ENCODE data around the gene ZNF516. TPM values are rescaled to one million over a fixed set of nuclear protein-coding genes. Genes with fewer than 3 reads are reported as not detected.
A peak's percentile ranks its signal among the peaks of the same experiment; 100 is the strongest.

The ZNF516 gene
- polyA plus RNA-seq, 1 donor, result 53.3 TPM

- DNase-seq, result no peak
These were observed 12.9 kb upstream of the ZNF516 start for GRCh38 chr18:76507830-76508385.

- DNase-seq, result no peak
These were observed 12.1 kb upstream of the ZNF516 start for GRCh38 chr18:76506974-76507764.

- no peak for DNase-seq
These were observed 11.4 kb upstream of the ZNF516 start for GRCh38 chr18:76506395-76506794.

- DNase-seq, result no peak
These were observed 10.6 kb upstream of the ZNF516 start for GRCh38 chr18:76505614-76506013.

GRCh38 chr18:76504749-76505148 is 9.7 kb upstream of the ZNF516 start:
- DNase-seq, result no peak

GRCh38 chr18:76503649-76504386 is 8.8 kb upstream of the ZNF516 start:
- no peak for DNase-seq

- DNase-seq, result no peak
These were observed 7.5 kb upstream of the ZNF516 start for GRCh38 chr18:76502551-76502950.

GRCh38 chr18:76499637-76500340 is 4.7 kb upstream of the ZNF516 start:
- no peak for DNase-seq

- no peak for DNase-seq
These were observed 4.0 kb upstream of the ZNF516 start for GRCh38 chr18:76499021-76499420.

GRCh38 chr18:76498064-76498463 is 3.0 kb upstream of the ZNF516 start:
- DNase-seq, result no peak

GRCh38 chr18:76497021-76497420 is 2.0 kb upstream of the ZNF516 start:
- DNase-seq, result no peak

- peak; percentile 77 for DNase-seq
These were observed 1.3 kb upstream of the ZNF516 start for GRCh38 chr18:76496194-76496890.

GRCh38 chr18:76495435-76496193 is 572 bp upstream of the ZNF516 start:
- no peak for DNase-seq

GRCh38 chr18:76494231-76495005 is 624 bp downstream of the ZNF516 start:
- peak; percentile 64 for DNase-seq

GRCh38 chr18:76493213-76494161 is 1.6 kb downstream of the ZNF516 start:
- DNase-seq, result no peak

- peak; percentile 100 for DNase-seq
These were observed 2.3 kb downstream of the ZNF516 start for GRCh38 chr18:76492669-76493212.

GRCh38 chr18:76491776-76492668 is 3.0 kb downstream of the ZNF516 start:
- no peak for DNase-seq

- peak; percentile 86 for DNase-seq
These were observed 3.6 kb downstream of the ZNF516 start for GRCh38 chr18:76491473-76491775.
